Erythroblast (primary cell): Measurements from ENCODE around the gene ZNF536.
"Not testable (repeated sequence)": the region's sequence is repeated elsewhere in the genome, so short reads cannot be mapped to it uniquely, and the experiment has no call there.

Source experiments
- DNase-seq, 2 experiments: peaks; one replicate each; lab custom pipeline; 2025; lab: John Stamatoyannopoulos, UW
- GATA1 ChIP-seq: IDR thresholded peaks from 2 replicates; pipeline ENCODE4 v1.6.1; 2011; ENCODE audit warnings: low read depth, mild to moderate bottlenecking, control low read depth, low read length, moderate library complexity
- POLR2A ChIP-seq: IDR thresholded peaks from 2 replicates; pipeline ENCODE4 v1.6.1; 2011; ENCODE audit warnings: mild to moderate bottlenecking, low read length

Gene ZNF536

DNA sequence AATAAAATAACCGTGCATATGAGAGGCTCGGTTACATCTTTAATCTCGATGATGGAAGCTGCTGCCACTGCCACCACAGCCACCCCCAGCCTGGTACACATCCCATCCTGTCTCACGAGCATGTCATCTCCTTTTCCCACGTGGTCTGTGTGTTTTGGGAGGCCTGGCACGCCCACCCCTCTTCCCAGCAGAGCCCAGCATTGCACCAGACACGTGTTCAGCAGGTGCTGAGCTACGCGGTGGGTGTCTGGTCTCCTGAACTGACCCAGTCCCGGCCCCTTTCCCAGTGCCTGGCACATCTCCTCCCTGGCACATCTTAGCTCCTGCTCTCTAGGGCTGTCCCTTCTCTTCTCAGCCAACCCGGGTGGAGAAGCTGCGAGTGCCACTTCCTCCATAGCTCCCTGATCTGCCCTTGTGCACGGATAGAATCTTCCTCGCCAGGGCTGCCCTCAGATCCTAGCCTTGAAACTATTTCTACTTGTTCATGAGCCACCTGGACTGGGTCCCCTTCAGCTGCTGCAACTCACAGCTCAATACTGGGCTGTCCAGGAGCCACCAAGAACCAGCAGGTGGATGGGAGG, 36.8 kb upstream of the ZNF536 start:
- TF ChIP-seq POLR2A: no peak
- no peak for TF ChIP-seq GATA1
- DNase-seq: no peak

DNA sequence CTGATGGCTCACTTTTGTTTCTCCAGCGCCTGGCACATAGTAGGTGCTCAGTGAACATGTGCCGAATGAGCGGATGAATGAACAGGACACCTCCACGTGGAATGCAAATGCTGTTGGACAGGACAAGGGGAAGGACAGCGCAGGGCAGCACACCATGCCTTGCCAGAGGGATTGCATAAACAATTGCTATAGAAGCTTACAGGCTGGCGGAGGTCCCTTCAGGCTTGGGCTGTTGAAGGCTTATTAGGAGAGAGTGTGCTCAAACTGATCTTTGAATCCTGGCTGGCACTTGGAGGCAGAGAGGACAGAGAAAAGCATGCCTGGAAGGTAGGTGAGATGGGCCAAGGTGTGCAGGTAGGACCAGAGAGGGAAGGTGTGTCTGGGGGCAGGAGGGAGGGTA, 35.9 kb upstream of the ZNF536 start:
- TF ChIP-seq POLR2A (no peak), GATA1 (no peak)
- no peak for DNase-seq

DNA sequence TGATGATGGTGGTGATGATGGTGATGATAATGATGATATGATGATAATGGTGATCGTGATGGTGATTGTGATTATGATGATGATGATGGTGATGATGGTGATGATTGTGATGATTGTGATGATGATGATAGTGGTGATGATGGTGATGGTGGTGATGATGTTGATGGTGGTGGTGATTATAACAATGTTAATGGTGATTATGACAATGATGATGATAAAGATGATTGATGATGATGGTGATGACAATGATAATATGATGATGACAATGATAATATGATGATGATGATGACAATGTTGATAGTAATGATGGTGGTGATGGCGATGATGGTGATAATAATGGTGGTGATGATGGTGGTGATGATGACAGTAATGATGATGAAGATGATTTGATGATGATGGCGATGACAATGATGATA, 34.1 kb upstream of the ZNF536 start:
- TF ChIP-seq POLR2A (no peak), GATA1 (no peak)
- no peak for DNase-seq

DNA sequence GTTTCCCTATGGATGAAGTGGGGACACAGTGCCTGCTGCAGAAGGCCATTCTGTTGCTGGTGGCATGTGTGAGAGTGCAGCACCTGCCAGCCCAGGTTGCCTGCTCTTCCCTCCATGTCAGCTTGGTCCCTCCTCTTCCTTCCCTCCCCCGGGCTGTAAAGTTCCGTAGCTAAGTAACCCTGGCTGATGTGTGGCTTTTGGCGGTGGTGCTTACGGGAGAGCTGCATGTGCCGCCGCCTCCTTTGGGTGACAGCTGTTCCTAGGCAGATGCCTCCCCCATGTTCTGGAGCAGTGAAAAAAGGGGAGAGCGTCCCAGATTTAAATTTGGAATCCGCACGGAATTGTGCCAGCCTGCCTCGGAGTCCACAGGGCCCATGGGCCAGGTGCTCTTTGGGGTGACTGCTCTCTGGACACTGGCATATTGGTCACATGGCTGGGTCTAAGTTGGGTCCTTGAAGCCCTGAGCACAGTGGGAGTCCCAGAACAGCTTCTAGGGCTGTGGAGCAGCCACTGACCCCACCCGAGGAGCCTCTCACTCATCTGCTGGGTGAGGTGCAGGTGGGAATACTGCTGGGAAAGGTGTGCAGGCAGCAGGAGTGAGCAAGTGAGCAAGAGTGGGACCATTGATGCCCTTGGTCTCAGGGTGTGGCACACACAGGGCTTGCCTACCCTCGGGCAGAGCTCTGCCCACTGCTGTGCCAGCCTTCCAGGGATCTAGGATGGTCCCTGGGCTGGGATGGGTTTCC, 33.1 kb upstream of the ZNF536 start:
- TF ChIP-seq GATA1: no peak
- no peak for TF ChIP-seq POLR2A
- DNase-seq: no peak

DNA sequence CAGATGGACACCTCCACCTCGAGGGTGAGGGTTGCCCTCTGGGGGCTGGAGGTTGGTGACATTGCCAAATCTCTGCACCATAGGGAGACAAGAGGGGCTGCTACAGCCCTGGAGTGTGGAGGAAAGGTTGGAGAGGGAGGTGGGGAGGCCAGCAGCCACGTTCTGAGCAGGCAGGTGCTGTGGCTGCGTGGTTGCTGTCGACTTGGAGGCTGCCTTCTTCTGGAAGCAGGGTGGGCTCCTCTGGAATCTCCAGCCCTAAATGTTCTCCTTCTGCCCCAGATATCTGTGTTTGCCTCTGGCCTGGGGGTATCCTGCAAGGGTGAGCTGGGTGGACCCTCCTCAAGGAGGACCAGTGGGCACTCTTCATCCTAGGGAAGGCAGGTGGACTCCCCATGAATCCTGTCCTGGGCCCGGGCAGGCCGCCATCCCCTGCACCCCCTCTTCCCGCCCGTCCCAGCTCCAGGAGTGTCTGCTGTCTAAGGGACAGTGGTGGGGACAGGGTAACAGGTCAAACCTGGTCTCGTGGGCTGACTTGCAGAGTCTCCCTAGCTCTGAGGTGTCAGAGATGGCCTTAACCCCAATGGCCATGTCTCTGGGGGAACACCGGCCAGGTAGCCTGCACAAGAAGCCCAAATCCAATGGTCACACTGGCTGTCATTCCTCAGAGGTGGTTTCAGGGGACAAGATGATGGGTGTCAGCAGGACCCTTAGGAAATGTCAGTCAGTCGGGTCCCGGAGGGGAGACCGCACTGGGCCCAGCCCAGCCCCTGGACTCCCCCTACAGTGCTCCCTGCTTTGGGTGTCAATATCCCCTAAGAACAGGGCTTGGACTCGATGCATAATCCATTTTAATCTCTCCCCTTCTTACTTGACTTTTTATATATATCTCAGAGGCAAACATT, 32.3 kb upstream of the ZNF536 start:
- no peak for TF ChIP-seq GATA1
- no peak for TF ChIP-seq POLR2A
- DNase-seq: no peak

DNA sequence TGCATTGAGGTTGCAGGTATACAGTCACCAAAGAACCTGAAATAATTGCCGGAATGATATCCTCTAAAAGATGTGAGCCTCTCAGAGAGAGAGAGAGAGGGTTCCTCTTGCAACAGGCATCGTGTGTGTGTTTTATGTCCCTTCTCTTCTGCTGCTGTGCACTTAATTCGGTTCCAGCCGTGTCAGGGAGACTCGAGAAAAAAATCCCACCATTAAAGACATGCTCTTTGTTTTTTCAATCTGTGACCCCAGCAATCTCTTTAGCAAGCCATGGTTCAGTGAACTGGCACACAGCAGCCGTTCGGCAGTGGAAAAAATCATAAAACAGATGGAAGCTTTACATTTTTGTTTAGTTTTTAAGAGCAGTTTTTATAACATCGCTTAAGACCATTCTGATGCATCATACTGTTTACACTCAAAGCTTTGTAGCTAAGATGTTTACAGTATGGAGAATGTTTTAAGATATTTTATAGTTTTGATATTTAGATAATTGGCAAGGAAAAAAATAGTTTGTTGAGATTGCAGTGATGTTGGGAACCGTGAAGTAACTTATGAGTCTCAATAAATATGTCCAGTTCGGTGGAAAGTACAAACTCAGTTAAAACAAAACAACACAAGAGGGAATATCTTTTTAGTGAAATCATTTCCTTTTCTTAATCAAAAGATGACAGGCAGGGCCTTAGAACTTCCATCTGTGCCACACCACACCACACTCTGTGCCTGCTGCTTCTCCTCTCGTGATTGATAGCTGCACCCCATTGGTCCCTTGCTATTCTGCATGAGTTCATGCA, 31.2 kb upstream of the ZNF536 start:
- no peak for TF ChIP-seq POLR2A
- no peak for TF ChIP-seq GATA1
- no peak for DNase-seq

DNA sequence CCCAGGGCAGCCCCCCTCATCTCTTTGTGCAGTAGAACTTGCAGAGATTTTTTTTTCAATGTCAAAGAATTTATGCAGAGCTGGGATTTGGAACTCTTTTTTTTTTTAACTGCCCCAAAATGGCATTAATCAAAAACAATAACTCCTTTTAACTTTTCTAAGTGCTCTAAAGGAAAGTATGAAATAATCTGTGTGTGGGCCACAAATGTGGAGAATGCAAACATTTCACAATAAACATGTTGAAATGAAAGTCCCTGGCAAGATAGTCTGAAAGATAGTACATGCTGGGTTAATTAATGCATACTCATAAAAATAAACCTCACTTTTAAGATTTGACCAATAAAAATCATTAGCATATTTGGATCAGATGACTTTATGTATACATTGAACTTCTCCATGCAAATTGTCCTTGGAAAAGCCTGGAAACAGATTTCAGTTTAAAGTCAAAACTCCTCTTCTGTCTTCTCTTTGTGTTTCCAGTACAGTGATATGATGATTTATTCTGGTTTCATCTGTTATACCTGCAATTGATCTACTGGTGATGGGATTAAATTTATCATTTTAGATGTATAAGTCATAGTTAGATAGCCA, 30.5 kb upstream of the ZNF536 start:
- TF ChIP-seq GATA1 (no peak), POLR2A (no peak)
- no peak for DNase-seq

DNA sequence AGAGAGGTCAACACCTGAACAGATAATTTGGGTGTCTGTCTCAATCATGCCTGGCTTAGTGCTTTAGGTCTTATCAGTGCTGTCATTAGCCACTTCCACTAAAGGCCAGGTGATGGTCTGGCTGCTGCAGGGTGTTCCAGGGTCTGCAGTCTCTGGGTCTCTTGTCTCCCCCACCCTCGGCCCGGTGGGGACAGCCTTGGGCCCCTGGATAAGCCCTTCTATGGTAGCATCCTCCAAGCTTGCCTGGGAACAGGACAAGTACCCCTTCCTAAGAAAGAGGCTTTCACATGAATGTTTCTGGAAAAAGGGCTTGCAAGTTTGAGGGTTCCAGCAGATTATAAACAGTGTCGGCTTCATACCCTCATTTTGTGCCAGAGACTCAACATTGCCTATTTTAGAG, 29.3 kb upstream of the ZNF536 start:
- TF ChIP-seq GATA1: no peak
- no peak for TF ChIP-seq POLR2A
- no peak for DNase-seq

DNA sequence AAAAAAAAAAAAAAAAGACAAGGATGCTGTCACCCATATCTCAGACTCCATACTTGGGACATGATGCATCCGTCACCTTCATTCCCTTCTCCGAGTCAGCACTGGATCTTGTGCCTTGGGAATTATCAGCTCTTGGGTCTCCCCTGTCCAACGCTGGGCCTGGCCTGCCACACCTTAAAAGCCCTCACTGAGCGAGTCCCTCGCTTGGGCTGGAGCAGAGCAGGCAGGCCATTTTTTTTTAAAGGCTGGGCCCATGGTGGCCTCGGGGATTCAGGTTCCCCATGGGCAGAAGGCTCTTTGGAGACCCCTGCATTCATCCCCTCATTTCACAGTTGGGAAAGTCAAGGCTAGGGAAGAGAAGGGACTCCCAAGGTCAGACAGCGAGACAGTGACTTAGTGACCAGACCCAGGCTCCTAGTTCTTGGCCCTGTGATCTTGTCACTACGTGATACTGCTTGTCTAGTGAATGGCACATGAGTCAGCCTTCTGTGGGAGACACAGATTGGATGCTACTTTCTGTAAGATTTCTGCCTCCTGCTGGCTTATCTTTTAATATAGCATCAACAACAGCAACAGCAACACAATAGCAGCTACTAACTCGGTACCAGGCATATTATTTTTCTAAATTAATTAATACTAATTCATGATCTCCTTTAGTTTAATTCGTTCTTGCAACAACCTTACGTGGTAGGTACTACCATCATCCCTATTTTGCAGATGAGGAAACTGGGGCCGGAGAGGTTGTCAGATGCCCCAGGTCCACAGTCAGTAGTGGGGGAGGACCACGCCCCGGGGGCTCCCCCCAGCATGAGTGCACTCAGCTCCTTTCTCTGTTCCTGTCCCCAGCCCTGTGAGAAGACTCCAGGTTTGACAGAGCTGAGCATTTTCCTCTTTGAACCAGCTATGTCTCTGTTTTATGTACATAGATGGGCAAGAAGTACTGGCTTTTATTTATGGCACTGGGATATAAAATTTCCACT, 27.4 kb upstream of the ZNF536 start:
- TF ChIP-seq GATA1 (no peak), POLR2A (no peak)
- no peak for DNase-seq

DNA sequence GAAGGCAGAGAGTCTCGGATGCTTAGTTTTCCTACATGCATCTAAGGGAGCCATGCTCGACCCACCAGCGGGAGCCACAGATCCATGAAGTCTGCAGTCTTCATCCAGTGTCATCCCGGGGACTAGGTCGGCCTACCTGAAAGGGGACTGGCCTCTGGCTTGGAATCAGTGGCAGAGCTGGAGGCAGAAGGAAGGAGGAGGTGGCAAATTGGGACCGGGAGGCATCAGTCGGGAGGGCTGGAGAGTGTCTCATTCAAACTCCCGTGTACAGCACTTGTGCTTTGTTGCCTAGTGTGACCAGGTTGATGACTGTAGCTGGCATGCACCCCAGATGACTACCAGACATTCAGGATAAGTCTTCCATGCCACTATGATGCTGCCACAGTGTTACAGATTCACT, 26.5 kb upstream of the ZNF536 start:
- TF ChIP-seq GATA1: no peak
- TF ChIP-seq POLR2A: no peak
- DNase-seq: no peak

DNA sequence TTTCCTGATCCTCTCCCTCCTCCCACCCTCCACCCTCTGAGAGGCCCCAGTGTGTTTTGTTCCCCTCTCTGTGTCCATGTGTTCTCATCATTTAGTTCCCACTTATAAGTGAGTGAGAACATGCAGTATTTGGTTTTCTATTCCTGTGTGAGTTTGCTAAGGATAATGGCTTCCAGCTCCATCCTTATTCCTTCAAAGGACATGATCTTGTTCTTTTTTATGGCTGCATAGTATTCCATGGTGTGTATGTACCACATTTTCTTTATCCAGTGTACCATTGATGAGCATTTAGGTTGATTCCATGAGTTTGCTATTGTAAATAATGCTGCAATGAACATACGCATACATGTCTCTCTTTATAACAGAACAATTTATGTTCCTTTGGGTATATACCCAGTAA, 25.7 kb upstream of the ZNF536 start:
- not testable (repeated sequence) for DNase-seq

DNA sequence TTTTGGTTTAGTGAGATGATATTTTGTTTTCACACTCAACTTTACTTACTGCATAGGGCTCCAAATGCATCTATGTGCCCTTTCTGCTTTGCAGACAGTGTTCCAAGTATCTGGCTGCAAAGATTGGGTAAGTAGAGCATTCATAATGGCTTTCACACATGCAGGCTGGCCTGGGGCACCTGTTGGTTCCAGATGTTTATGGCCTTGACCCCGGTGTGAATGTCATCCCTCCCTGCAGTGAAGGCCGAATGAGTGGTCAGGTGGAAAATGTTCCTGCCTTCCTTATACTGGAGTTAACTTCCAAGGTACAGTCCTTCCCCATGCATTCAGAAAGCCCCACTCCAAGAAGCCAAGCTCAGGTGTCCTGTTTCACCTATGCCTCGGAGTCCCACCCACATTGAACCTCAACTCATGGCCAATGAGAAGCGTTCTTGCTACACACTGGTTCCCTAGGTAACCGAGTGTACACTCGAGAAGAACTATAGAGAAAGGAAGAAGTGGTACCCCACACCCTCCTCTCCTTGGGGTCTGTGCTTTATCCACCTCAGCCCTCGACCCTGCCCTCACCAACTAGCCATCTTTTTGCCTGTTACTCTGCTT, 23.0 kb upstream of the ZNF536 start:
- no peak for DNase-seq
- TF ChIP-seq GATA1 (no peak), POLR2A (no peak)
